NCI-H2196 (cell line): ENCODE measurements around the gene GOLGA6L10.
"Not testable (repeated sequence)": the region's sequence is repeated elsewhere in the genome, so short reads cannot be mapped to it uniquely, and the experiment has no call there.

Source experiments
- DNase-seq: peaks from one replicate; lab custom pipeline; 2025; ENCODE audit not compliant: unreplicated experiment; lab: John Stamatoyannopoulos, UW

GOLGA6L10 gene

DNA sequence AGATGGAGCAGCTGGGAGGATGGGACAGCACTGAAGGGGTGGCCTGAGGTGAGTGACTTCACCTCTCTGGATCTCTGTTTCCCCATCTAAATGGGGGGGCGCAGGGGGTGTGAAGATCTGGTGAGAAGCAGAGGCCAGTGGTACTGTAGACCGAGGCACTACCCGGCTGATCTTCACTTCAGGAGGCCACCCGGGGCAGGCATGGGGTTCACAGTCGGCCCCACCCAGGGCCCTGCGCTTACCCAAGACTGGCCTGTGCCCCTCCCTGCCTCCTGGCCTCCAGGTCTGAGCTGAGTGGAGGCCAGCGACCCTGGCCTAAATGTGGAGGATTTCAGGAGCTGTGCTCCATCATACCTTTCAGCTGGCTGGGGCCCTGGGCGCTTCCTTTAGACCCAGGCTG lies 31.0 kb downstream of the GOLGA6L10 start:
- not testable (repeated sequence) for DNase-seq

DNA sequence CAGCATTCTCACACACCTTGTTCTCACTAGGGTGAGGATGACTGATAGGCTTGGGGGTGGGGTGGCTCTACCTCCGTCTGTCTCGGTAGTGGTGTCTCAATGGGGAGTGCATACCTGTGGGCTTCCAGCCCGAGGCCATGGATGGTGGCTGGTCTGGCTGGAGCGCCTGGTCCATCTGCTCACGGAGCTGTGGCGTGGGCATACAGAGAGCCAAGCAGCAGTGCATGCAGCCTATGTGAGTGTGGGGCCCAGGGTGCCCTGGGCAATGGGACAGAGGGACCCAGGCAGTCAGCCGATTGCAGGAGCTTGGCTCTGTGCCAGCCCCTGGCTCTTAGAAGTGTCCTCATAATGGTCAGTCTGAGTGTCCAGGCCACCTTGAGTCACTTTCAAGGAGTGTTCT lies 31.8 kb downstream of the GOLGA6L10 start:
- not testable (repeated sequence) for DNase-seq

DNA sequence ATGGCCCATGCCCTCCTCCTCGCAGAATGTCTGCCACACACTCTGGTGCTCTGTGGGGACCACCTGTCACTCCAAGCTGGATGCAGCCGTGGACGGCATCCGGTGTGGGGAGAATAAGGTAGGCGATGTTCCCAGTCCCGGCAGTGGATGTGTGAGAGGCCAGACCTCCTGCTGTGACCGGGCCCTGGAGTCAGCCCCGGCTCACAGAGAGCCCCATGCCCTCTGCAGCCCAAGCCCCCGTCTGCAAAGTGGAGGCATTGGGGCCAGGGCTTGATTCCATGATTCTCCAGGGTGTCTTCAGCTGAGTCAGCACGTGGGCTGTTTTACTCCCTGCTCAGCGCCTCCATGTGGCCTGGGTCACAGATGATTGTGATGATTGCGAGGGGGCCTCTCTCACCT lies 32.2 kb downstream of the GOLGA6L10 start:
- DNase-seq: no peak

DNA sequence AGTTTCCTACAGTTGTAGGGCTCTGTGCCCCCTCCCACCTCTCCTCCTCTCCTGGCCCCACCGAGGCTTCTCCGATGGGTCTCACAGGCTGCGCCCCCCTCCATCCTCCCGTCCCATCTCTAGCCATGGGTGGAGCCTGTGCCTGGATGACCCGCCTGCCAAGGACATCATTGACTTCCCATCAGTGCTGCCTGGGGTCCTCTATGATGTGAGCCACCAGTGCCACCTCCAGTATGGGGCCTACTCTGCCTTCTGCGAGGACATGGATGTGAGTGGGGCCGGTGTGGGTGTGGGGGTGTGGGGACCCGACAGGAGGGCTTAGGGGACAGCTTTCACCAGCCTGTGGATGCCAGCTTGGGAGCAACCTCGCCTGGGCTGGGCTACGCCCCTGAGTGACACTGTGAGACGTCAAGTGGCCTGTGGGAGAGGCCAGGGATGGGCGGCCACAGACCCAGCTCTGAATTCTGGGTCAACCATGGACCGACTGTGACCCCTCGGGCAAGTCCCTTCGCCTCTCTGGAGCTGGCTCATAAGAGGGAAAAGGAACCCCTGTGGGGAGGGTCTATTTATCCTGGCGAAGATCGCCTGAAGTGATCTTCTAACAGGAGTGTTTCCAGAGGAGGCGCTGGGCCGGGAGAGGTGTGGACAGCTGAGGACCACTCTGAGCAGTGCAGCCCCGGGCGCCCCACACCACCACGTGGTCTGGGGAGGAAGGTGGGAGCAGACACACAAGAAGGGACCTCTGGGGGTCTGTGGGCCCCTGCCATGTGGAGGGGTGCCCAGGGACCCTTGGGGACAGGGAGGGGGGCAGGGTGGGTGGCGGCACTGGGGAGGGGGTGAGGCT lies 32.8 kb downstream of the GOLGA6L10 start:
- not testable (repeated sequence) for DNase-seq

DNA sequence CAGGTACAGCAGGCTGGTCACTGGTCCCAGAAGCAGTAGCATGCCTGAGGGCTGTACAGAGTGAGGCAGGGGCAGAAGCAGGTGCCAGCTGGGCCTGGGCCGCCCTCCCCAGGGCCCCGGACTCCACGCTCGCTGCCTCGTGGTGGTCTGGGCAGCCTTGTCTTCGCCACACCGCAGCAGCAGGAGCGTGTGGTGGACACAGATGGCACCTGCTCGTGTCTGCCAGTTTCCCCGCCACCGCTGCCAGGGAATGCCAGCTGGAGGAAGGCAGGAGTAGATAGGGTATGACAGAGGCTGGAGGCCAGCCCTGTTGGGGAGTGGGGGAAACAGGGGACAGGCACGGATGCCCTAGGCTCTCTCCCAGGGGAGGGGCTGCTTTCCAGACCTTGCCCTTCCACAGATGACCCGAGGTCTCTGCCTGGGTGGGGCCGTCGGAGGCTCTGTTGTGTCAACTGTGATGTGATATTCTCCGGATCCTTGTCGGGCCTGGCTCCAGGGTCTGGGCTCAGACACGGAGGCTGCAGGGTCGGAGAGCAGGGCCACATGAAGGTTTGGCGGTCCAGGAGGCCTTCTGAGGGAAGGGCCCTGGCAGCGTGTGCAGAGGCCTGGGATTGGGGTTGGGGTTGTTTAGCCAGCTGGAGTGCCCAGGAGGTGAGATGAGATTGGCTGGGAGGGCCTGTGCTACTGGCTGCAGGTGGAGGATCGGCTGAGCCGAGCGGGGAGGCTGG lies 33.6 kb downstream of the GOLGA6L10 start:
- DNase-seq: no peak

DNA sequence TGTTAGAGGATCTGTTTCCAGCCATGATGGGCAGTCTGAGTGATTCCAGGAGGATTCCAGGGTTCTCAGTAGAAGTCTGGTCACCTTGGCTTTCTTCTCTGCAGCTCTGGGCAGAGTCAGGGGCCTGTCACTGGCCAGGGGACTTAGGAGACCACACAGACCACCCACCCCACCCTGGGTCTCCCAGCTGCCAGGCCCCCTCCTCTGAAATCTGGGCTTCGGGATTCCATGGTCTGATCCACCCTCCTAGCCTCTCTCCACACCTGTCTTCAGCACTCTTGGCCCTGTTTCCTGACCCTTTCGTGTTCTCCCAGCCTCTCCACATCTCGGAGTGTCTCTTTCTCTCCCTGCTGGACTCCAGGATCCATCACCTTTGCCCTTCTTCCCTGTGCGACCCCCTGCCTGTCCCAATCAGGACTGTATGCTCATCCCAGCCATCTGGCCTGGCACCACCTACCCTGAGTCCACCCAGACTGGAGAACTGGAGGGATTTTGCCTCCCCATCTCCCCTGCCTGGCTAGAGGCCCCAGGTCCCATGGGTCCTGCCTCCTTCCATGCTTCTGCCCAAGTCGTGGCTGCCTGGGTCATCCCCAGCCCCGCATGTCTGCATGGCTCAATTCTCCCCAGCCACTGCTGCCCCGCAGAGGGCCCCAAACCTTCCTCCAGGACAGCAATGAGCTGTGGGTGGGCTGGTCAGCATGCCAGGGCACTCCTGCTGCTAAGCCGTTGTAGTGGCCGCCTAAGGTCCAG lies 34.3 kb downstream of the GOLGA6L10 start:
- DNase-seq: no peak

DNA sequence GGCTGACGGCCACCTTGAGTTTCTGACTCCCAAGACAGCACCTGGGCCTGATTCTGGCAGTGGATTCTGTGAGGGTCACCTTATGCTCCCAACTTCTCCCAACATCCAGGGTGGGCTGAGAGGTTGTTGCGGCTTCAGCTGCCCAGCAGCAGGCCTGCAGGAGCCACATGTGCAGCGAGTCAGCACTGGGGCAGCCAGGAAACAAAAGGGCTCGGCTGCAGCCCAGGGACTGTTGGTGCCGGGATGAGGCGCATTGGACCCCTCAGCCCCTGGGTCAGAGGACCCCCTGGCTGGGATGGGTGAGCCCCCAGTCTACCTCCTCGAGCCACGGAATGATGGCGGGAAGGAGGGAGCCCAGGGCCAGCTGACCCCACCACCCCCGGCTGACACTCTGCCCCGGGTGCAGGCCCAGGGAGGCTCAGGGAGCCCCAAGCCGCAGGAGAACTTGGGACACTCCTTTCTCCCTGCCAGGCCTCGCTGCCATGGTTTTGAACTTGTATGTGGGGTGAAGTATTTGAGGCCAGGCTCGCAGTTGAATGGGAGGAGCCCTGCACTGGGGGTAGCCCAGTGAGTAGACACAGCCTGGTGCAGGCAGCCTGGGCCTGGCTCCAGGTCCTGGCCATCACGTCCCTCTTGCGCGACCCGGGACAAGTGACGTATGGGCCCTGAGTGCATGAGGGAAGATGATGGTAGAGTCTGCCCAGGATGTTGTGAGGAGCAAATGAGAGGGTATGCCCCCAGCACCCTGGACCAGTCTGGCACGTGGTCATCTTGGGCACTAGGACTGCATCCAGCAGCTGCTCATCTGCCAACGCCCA lies 35.1 kb downstream of the GOLGA6L10 start:
- DNase-seq: not testable (repeated sequence)

DNA sequence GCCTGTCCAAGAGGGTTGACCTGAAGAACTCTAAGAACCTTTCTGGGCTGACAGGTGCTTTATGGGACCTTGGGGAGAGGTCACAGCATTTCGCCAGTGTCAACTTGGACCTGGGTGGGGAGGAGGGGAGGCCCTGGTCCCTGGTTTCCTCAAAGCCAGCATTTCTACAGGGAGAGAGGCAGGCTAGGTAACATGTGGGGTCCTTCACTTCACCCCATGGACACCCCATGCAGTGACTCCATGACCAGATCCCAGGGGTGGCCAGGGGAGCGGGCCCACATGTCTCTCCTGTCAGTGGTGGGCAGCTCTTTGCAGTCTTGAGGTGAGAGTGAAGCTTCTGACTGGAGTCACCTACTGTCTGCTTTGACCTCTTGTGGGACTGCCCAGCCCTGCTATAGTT lies 35.8 kb downstream of the GOLGA6L10 start:
- DNase-seq: no peak

DNA sequence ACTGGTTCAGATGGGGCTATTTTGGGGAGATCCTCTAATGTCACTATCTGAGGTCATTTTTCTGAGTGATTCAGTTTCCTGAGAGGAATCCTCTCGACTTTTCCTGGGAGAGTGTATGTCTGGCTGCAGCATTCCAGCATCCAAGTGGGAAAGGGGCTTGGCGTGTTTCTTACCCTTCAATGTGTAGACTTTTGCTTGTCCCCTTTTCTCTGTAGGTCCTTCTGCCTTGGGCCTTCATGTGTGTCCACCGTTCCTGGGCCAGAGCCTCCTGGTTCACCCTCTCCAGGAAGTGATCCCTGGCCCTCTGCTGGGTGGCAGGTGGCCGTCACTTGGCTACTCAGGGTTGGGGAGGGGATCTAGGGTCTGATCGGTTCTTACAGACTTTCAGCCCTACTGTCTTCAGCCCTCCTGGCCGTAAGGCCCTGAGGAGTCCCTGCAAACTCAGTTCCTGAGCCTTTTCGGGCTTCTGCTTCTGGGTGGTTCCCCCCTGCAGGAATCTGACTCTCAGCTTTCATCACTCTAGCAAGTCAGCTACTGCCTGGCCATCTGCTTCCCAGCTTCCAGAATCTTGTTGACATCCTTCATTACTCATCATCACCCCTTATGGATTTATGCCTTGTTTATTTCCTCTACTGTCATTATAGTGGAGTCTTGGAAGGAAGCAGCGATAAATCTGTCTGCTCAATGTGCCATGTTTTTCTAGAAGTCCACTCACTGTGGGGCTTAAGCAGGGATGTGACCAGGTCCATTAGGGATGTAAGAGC lies 36.5 kb downstream of the GOLGA6L10 start:
- DNase-seq: no peak

DNA sequence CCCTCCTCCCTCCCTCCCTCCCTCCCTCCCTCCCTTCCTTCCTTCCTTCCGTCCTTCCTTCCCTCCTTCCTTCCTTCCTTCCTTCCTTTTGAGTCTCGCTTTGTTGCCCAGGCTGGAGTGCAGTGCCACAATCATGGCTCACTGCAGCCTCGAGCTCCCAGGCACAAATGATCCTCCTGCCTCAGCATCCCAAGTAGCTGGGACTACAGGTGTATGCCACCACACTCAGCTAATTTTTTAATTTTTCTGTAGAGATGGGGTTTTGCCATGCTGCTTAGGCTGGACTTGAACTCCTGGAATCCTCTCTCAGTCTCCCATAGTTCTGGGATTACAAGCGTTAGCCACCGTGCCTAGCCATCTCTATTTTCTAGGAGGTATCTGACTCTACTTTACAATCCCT lies 38.0 kb downstream of the GOLGA6L10 start:
- DNase-seq: not testable (repeated sequence)

DNA sequence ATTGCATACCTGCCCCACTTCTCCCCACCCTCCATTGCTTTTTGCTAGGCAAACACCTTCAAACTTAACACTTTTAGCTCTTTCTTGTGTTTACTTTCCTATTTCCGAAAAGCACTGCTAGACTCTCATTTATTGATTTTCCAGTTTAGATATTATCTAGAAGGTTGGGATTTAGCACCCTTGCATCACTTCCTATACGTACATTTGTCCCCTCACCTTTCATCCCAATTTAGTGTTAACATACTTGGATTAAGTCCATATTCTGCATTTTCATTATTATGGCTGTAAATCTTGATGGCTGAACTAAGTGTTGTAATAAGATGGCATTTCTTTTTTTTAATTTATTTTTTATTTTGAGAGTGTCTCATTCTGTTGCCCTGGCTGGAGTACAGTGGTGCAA lies 39.5 kb downstream of the GOLGA6L10 start:
- DNase-seq: no peak

DNA sequence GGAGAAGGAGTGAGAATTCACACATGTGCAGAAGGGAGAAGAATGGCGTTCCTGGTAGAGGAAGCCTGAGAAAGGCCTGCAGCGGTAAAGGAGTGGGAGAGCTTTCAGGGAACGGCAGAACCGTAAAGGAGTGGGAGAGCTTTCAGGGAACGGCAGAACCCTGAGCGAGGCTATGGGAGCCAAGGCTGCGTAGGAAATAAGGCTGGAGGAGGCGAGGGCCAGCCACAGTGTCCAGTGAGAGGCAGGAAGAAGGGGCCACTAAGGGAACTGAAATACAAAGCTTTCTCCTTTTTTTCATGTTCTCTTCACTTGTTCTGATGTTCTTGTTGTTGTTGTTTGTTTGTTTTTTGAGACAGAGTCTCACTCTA lies 41.6 kb downstream of the GOLGA6L10 start:
- no peak for DNase-seq

DNA sequence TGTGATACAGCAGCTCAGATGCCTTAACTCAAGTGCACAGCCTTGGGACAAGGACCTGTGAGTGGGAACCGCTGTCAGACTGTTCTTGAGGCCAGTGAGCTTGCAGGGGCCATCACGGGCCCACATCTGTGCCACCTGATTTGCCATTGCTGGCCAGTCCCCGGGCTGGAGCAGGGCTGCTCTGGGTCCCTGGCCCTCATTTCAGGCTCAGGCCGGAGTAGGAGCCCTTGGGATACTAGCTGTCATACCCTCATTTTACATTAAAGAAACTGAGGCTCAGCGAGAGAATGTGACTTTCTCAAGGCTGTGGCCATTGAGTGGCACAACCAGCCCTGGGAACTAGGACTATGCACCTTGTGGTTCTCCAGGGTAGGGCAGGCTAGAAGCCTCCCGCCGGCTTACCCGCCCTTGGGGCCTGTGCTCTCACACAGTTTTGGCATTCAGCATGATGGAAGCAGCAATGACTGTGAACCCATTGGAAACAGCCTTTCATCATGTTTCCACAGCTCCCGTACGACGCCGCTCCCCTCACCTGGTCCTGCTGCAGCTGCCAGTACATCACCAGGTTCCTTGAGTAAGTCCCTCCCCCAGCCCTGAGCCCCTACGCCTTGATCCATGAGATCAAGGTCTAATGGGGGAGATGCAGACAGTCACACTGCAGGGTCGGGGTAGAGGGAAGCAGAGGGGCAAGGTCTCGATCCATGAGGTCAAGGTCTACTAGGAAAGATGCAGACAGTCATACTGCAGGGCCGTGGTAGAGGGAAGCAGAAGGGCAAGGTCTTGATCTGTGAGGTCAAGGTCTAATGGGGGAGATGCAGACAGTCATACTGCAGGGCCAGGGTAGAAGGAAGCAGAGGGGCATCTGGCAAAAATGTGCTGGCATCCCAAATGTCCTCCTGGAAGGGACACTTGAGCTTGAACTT lies 42.2 kb downstream of the GOLGA6L10 start:
- no peak for DNase-seq

DNA sequence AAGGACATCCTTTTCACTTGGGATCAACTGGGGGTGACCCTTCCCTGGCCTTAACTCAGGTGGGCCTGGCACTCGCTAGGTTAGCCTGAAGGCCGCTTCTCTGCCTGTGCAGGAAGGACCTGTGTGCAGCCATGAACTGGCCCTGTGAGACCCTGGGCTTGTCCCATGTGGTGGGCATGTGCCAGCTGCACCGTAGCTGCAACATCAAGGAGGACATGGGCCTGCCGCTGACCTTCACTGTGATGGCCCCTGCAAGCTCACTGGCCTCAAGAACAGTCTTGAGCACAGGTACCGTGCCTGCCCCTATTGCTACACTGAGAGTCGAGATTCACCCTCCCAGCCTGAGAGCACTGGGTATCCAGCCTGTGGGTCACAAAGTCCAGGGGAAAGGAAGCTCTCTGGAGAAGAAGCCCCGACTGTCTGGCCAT lies 43.6 kb downstream of the GOLGA6L10 start:
- DNase-seq: no peak

DNA sequence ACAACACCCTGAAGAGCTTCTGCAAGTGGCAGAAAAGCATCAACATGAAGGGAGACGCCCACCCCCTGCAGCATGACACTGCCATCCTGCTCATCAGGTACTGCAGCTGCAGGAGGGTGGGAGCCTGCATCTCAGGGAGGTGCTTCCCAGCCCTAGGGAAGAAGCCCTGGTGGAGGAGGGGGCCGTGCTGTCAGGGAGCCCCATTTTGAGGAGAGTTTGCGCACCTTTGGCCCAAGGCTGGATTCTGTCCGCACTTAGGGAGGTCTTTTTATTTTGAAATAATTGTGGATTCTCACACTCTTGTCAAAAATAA lies 44.5 kb downstream of the GOLGA6L10 start:
- no peak for DNase-seq

DNA sequence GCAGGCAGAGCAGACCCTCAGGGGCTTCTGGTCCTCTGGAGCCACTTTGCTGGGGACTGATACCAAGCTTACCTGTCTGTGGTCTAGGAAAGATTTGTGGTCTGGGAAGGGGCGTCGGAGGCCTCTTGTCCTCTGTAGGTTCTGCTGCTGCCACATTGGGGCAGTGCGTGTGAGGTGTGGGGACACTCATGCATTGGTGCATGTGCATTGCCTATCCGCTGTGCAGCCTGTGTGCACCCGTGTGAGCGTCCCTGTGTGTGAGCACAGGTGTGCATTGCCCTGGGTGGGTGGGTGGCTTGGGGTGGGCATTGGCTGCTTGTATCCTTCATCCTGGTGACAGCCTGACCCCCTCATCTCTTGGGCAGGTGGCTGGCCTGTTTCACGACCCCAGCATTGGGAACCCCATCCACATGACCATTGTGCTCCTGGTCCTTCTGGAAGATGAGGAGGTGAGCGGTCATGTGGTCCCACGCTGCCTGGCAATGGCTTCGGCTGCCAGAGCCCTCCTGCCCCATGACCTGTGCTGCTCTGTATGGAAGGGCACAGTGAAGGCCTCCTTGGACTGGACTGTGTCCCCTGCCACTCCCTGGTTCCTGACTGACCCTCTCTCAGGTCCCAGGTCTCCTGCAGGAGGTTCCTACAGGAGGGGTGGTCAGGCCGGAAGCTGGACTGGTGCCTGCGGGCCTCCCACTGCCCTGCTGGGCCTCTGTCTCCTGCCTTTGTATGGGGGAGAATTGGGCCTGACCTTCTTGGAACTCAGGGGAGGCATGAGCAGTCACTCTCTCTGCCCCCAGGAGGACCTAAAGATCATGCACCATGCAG lies 45.1 kb downstream of the GOLGA6L10 start:
- no peak for DNase-seq

DNA sequence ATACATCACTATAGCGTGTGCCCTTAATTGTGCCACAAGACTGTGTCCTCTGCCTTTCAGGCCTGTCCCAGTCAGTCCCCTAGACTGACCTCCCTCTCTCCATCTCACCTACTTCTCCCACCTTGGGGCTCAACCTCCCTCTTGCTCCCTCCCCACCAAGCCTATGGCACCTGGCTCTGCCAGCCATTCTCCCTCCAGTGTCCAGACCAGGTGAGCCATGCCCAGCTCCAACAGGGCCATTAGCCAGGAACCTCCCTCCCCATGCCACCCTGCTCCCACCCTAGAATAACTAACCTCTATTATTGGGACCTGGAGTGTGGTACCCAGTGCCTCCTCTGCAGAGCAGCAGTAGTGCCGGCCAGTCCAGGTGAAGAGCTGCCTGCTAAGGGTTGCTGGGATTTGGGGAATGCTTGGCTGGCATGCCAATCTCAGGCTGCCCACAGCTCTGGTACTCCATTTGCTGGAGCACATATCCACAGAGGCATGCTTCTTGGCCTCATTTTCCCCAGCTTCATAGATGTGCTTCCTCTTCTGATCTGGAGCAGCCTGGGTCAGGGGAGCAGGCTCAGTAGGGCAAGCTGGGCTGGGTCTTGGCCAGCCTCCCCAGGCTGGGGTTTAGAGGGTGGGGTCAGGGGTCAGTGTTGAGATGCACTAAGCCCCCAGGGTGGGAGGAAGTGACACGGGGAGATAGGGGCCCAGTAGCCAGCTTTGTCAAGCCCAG lies 47.8 kb downstream of the GOLGA6L10 start:
- DNase-seq: no peak

DNA sequence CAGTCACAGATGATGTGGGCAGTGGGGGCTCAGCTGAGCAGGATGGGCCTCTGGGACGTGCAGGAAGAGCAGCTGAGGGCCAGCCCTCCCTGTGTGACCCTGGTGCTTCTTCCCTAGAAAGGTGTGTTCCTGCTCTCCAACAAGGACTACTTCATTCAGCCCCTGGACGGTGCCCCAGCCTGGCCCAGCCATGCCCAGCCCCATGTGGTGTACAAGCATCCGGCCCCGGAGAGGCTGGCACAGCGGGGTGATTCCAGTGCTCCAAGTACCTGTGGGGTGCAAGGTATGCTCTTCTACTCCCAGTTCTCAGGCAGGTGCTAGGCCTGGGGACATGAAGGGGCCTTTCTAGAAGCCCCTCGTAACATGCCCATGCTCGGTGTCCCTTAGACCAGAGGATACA lies 48.4 kb downstream of the GOLGA6L10 start:
- DNase-seq: no peak
